HAP-1 (cell line): ENCODE data around the gene RNPS1.

Experiments used
- DNase-seq, 2 experiments: peaks; one replicate each; pipeline ENCODE4 v3.0.0-alpha.2; 2016 to 2020; ENCODE audit warnings: low spot score in 2 of 2
- H3K27me3 ChIP-seq: fragments of 250-450 bp; sonication (Bioruptor Pico); 2 replicates; pipeline ENCODE4 v1.5.1; 2020; ENCODE audit warnings: low read depth, mild to moderate bottlenecking, moderate library complexity
- H3K36me3 ChIP-seq: fragments of 250-450 bp; sonication (Bioruptor Pico); replicated peaks from 2 replicates; pipeline ENCODE4 v1.5.1; 2020; ENCODE audit warnings: mild to moderate bottlenecking
- H3K4me1 ChIP-seq: fragments of 250-450 bp; sonication (Bioruptor Pico); 2 replicates; pipeline ENCODE4 v1.5.1; 2020; ENCODE audit warnings: mild to moderate bottlenecking
- H3K4me3 ChIP-seq: fragments of 250-450 bp; sonication (Bioruptor Pico); 2 replicates; pipeline ENCODE4 v1.5.1; 2020; ENCODE audit warnings: mild to moderate bottlenecking, moderate library complexity
- H3K9me3 ChIP-seq: fragments of 250-450 bp; sonication (Bioruptor Pico); 2 replicates; pipeline ENCODE4 v1.5.1; 2020; ENCODE audit warnings: mild to moderate bottlenecking, moderate library complexity
- in situ Hi-C: fragments of 300-500 bp; cut with MboI; formaldehyde crosslinking; loops from 3 replicates; pipeline ENCODE4 v1.14.3; 2020; ENCODE audit warnings: low sequenced_read_pairs, inconsistent platforms, mixed read lengths

Gene RNPS1

DNA sequence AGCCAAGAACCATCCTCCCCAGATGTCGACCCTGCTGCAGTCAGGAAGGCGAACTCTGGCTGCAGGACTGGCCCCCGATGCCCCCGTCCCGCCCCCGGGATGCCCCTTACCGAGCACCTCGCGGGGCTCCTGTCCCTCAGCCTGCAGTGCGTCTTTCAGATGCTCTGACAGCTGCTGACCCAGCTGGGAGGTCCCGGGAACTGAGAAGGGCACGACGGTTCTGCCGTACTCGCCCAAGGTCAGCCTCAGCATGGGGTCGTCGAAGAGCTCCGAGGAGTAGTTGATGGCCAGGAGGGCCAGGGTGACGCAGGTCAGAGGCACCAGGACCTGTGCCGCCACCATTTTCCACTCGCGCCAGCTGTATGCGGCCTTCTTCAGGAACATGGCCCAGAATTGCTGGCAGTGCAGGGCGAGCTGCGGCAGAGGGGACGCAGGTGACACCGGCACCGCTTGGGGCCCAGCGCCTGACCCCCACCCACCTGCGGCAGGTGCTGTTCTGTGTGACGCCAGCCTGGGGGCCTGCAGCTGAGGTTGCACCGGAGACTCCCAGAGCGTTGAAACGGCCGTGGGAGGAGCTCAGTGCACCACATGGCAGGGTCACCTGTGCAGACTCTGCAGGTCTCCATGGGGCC, 20.1 kb upstream of the RNPS1 start:
- H3K9me3 ChIP-seq: no peaks in the 10 kb centered on the region
- no peak overlapping the region for H3K4me3 ChIP-seq
- H3K4me1 ChIP-seq: no peaks in the 10 kb centered on the region
- DNase-seq: no peak
- H3K36me3 ChIP-seq: peaks cover 10% of the 10 kb centered on the region
- in situ Hi-C loops: no loop called here
- H3K27me3 ChIP-seq: no peaks in the 10 kb centered on the region

DNA sequence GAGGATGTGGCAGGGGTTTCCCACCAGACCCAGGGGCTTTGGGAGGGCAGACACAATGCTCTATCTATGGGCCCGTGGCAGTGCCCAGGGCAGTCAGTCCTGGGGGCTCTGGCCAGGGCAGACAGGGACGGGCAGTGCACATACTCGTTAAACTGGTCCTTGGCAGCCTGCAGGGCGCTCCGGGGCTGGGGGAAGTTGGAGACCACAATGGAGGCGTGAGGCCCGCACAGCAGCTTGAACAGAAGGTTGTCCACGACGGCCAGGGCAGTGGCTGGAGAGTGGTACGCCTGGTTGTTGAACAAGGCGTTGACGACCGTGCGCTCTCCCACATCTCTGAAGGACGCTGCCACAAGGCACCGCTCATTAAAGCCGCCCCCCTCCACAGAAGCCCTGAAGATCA, 18.6 kb upstream of the RNPS1 start:
- Histone ChIP-seq H3K27me3 (no peaks in the 10 kb centered on the region), H3K4me1 (no peaks in the 10 kb centered on the region), H3K9me3 (no peaks in the 10 kb centered on the region), H3K36me3 (peaks cover 10% of the 10 kb centered on the region), H3K4me3 (no peak overlapping the region)
- in situ Hi-C loops: no loop called here
- DNase-seq: no peak

DNA sequence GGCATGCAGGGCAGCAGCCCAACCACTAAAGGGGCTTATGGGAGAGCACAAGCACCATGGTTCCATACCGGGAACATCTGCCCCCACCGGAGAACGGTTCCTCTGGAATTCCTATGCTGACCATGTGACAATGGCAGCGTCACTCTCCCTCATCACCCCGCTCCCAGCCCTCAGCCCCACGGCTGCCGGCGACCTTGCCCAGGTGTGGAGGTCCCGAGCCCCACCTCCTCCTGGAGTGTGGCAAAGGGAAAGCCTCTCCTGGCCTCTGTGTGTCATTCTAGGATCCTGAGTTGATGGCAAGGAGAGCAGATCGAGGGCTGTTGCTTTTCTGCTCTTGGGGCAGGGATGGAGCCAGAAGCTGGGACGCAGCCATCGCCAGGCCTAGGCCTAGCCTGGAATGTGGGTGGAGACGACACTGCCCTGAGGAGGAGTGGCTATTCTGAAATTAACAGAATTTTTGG, 17.8 kb upstream of the RNPS1 start:
- in situ Hi-C loops: no loop called here

DNA sequence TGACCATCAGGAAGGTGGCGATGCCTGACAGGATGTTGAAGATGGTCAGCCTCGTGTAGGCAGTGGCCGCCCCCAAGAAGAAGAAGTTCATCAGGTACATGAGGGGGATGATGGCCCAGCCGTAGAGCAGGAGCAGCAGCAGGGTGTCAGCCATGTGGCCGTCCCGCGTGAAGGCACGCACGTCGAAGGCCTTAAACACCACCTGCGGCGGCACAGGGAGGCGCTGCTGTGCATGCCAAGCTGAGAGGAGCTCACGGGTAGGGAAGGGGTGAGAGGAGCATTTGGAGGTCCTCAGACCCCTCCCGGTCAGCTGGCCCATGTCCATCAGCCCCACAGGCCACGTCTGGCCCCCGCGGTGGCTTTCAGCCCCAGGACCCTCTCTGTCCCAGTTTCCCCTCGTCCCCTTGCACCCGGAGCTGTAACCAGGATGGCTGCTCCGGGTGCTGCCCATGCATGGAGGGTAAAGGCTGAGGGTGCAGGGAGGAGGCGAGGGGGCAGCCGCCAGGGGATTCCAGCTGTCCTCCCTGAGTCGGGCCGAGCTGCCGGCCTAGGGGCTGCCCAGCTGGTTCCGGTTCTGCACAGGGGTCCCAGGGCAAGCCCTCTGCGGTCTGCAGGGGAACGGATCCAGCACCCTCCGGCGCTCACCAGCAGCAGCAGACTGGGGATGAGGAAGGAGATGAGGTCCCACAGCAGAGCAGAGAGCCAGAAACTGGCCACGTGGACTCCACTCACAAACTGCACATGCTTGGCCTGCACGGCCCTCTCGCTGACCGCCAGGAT, 17.1 kb upstream of the RNPS1 start:
- Histone ChIP-seq H3K36me3 (peaks cover 4% of the 10 kb centered on the region), H3K4me1 (no peaks in the 10 kb centered on the region), H3K4me3 (no peak overlapping the region), H3K27me3 (no peaks in the 10 kb centered on the region), H3K9me3 (no peaks in the 10 kb centered on the region)
- in situ Hi-C loops: no loop called here
- no peak for DNase-seq

More for the DNA sequence above, 17.8 kb upstream of the RNPS1 start:
- Histone ChIP-seq H3K4me3 (no peak overlapping the region), H3K4me1 (no peaks in the 10 kb centered on the region), H3K36me3 (peaks cover 10% of the 10 kb centered on the region), H3K9me3 (no peaks in the 10 kb centered on the region), H3K27me3 (no peaks in the 10 kb centered on the region)
- no peak for DNase-seq

DNA sequence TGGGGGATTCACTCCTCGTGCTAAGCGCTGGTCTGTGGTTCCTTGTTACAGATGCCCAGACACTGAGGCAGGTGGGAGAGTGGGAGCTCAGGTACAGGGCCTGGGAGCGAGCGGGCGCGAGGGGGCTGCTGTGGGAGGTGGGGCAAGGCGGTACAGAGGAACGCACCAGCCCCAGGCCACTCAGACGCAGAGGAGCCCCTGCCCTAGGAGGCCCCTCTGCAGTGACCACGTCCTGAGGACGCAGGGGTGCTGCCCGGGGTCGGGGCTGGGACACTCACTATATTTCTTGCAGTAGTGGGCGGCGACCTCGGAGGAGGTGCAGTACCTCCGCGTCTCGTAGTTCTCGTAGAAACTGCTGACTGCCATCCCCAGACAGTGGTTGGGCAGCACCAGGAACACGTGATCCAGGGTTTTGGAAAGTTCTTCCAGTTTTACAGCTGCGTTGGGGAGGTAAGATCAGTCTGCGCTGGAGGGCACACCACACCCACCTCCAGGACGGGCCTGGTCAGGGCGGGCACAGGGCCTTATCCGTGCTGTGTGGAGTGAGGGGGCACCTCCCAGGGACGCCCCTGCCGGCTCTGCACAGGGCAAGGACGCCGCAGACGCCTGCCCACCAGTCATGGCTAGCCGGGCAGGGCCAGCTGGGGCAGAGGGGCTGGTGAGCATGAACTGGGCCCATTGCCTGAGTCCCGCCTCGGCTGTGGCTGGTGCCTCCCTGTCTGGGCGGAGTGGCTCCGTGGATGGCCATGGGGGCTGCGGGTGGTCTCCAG, 16.3 kb upstream of the RNPS1 start:
- Histone ChIP-seq H3K27me3 (no peaks in the 10 kb centered on the region), H3K36me3 (peaks cover 3% of the 10 kb centered on the region), H3K4me3 (no peak overlapping the region), H3K4me1 (no peaks in the 10 kb centered on the region), H3K9me3 (no peaks in the 10 kb centered on the region)
- DNase-seq: no peak
- in situ Hi-C loops: no loop called here

DNA sequence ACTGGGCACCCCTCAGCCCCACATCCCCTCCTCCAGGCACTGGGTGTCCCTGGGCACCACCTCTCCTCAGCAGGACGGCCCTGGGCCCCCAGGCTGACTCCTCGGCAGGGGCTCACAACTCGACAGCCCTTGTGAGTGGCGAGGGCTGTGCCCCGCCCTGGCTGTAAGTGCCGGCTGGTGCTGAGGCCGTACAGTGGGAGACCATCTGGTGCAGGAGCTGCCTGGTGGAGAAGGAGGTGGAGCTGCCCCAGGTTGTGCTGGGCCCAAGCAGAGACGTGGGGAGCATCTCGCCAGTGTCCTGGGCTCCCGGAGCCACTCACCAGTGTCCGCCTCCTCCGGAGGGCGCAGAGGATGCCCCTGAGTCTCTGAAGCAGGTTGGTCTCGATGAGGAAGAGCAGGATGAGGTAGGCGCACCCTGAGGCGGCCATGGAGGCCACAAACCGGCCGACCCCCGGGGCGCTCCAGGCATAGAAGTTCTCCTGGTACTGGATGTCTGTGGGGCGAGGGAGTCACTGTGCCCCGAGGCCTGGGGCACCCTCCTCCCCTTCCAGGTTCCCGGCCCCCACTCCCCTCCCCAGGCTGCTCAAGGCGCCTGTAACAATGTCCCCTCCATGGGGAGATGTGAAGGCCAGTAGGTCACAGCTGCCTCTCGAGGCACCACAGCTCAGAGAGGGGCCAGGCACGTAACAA, 15.1 kb upstream of the RNPS1 start:
- H3K4me1 ChIP-seq: no peaks in the 10 kb centered on the region
- H3K36me3 ChIP-seq: peaks cover 3% of the 10 kb centered on the region
- no peak for DNase-seq
- in situ Hi-C loops: no loop called here
- no peak overlapping the region for H3K4me3 ChIP-seq
- no peaks in the 10 kb centered on the region for H3K9me3 ChIP-seq
- no peaks in the 10 kb centered on the region for H3K27me3 ChIP-seq

DNA sequence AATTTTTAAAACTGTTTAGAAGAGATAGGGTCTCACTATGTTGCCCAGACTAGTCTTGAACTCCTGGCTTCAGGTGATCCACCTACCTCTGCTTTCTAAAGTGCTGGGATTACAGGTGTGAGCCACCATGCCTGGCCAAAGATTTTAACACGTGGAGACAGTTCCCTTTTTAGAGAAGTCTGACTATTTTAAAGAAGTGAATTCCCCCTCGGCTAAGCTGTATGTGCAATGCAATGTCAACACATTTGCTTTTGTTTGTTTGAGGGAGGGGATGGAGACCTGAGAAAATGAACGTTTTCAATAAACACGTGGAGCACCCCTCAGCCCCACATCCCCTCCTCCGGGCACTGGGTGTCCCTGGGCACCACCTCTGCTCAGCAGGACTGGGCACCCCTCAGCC, 14.3 kb upstream of the RNPS1 start:
- H3K4me3 ChIP-seq: no peak overlapping the region
- no peaks in the 10 kb centered on the region for H3K9me3 ChIP-seq
- in situ Hi-C loops: no loop called here
- no peaks in the 10 kb centered on the region for H3K4me1 ChIP-seq
- H3K36me3 ChIP-seq: peaks cover 7% of the 10 kb centered on the region
- no peak for DNase-seq
- H3K27me3 ChIP-seq: no peaks in the 10 kb centered on the region

DNA sequence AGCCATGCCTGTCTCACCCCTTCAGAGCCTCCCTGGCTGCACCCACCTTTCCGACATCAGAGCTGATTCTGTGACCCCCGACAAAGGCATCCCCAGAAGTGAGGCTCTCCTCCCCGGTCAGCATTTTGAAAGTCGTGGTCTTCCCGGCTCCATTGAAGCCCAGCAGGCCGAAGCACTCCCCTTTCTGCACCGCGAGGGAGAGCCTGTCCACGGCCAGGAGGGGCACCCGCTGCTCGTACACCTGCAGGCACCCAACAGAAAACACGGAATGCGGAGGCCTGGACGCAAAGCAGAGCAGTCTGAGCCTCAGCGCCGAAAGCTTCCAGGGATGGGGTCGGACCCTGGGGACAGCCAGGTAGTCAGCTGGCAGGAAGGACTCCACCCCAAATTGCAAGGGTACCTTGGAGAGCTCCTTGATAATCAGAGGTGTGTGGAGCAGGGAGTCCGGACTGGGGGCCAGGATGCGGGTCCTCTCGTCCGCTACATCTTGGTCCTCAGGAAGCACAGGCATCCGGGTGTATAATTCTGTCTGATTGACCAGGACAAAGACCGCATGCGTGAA, 13.1 kb upstream of the RNPS1 start:
- Histone ChIP-seq H3K4me1 (no peaks in the 10 kb centered on the region), H3K27me3 (no peaks in the 10 kb centered on the region), H3K36me3 (peaks cover 7% of the 10 kb centered on the region), H3K9me3 (no peaks in the 10 kb centered on the region), H3K4me3 (no peak overlapping the region)
- in situ Hi-C loops: no loop called here
- DNase-seq: no peak

DNA sequence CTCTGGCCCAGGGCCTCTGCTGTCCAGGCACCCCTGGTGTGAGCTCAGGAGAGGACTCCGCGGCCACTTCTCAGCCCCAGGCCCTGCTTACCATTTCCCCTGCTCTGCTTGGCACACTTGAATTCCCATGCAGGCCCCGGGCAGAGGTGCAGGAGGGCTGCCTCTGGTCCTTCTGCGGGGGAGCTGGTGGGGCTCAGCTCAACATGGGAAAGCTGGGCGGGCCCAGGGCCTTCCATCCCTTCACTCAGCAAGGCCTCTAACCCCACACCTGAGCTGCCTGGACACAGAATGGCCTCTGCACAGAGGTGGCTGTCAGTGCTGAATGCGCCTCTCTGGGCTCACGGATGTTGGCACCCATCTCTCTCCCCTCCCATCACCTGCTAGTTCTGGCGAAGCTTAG, 12.5 kb upstream of the RNPS1 start:
- no peaks in the 10 kb centered on the region for H3K9me3 ChIP-seq
- no peak for DNase-seq

DNA sequence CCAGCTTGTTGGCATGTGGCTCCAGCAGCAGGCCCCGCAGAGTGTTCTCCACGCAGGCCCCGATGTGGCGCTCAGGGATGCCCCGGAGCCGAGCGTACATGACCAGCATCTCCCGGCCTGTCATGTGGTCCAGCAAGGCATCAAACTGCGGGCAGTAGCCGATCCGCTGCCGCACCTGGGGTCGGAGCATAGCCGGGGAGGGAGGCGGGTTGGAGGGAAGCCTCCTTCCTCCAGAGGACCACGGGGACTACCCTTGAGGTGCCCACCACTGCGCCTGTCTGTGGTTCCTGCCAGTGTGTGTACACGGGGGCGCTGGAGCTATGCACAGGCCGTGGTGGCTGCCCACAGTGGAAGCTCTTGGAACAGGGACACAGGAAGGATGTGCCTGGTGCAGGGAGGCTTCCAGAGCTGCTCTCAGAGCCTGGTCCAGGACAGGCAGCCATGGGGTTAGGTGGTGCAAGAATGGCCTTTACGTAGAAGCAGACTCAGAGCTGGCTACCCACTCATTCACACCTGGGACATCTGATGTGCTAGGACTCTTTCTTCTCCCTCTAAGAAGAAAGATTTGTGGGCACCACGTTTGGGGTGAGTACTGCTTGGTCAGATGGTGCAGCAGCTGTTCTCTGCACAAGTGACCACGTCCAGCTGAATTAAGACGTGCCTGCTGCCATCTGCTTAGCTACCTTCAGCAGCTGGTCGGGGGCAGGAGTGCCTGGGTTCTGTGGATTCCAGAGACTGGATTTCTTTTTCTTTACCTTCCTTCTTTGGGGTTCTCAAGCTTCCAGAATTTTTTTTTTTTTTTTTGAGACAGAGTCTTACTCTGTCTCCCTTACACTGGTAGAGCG, 11.3 kb upstream of the RNPS1 start:
- no peaks in the 10 kb centered on the region for H3K27me3 ChIP-seq
- no peaks in the 10 kb centered on the region for H3K9me3 ChIP-seq
- no peak overlapping the region for H3K4me3 ChIP-seq
- no peaks in the 10 kb centered on the region for H3K4me1 ChIP-seq
- in situ Hi-C loops: no loop called here
- no peak for DNase-seq
- peaks cover 7% of the 10 kb centered on the region for H3K36me3 ChIP-seq

More for the DNA sequence above, 12.5 kb upstream of the RNPS1 start:
- H3K27me3 ChIP-seq: no peaks in the 10 kb centered on the region
- in situ Hi-C loops: no loop called here
- H3K4me1 ChIP-seq: no peaks in the 10 kb centered on the region
- H3K4me3 ChIP-seq: no peak overlapping the region
- peaks cover 7% of the 10 kb centered on the region for H3K36me3 ChIP-seq

DNA sequence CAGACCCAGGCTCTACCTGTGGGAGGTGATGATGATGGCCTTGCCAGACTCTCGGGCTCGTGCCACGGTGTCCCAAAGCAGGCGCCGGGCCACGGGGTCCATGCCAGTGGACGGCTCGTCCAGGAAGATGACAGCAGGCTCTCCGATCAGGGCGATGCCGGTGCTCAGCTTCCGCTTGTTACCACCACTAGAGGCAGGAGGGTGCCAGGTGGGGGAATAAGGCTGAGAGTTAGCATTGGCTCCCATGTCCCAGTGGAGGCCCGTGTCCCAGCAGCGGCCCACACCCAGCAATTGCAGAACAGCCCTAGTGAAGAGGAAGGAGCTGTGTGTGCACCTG, 10.3 kb upstream of the RNPS1 start:
- no peak for DNase-seq
- H3K4me3 ChIP-seq: no peak overlapping the region
- no peaks in the 10 kb centered on the region for H3K4me1 ChIP-seq
- in situ Hi-C loops: no loop called here
- H3K36me3 ChIP-seq: peaks cover 3% of the 10 kb centered on the region
- H3K9me3 ChIP-seq: no peaks in the 10 kb centered on the region
- H3K27me3 ChIP-seq: no peaks in the 10 kb centered on the region

DNA sequence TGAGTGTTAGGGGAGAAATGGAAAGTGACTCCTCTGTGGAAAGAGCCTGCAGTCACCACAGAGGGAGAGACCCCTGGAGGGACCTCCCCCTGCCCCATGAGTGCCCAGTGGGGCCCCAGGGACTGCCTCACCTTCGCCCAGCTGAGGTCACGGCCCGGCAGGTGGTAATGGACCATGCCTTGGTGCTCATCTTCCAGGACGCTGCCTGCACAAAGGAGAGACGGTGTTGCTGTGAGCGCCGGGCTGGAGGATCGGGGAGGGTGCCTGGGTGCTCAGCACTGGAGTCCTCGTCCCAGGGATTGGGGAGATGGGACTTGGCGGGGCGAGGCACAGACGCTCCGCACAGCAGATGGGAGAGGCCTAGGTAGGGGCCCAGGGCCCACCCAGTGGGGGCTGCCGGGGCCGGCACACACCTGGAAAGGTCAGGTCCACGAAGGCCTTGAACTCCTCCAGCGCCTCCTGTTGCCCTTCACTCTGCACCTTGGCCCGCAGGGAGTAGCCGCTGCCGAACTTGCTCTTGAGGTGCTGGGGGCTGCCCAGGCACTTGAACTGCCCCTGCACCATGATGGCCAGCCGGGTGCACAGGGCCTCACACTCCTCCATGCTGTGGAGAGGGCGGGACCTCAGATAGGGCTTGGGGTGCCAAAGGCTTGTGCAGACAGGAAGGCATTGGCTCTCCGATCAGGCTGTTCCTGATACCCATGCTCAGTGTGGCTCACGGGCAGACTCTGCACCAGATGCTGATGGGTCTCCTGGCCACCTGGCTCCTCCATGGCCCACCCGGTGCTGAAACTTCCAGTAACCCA, 9.7 kb upstream of the RNPS1 start:
- Histone ChIP-seq H3K4me3 (no peak overlapping the region), H3K9me3 (no peaks in the 10 kb centered on the region), H3K27me3 (no peaks in the 10 kb centered on the region), H3K36me3 (peaks cover 3% of the 10 kb centered on the region), H3K4me1 (no peaks in the 10 kb centered on the region)
- no peak for DNase-seq
- in situ Hi-C loops: no loop called here
